ENCODE measurements around the gene KNDC1. TPM values are rescaled to one million over a fixed set of nuclear protein-coding genes. Genes with fewer than 3 reads are reported as not detected.

The KNDC1 gene
- total and polyA plus RNA-seq, 2 of the 4 experiments (the other 2 are of a cell fraction): 0.18 to 1.1 TPM

GRCh38 chr10:133154996-133155778 lies 4.8 kb upstream of the KNDC1 start:
- ATAC-seq (ENCODE audit: low read depth): no peak
- no peak overlapping the region for H3K27ac ChIP-seq (ENCODE audit: insufficient read depth, low read length)
- no peak overlapping the region for H3K4me3 ChIP-seq (ENCODE audit: insufficient read depth, low read depth, low read length)
- H2AFZ ChIP-seq (replicated peaks; ENCODE audit: low read length, poor library complexity): no peak overlapping the region
- H4K20me1 ChIP-seq (ENCODE audit: insufficient read depth, low read length): no peaks in the 10 kb centered on the region
- in situ Hi-C loops (cut with MboI; ENCODE audit: low sequenced_read_pairs): no loop called here
- no peak overlapping the region for H3K4ac ChIP-seq (ENCODE audit: low read depth, low read length)
- H3K36me3 ChIP-seq (ENCODE audit: control insufficient read depth, insufficient read depth, low read length): no peaks in the 10 kb centered on the region
- H3K27me3 ChIP-seq (ENCODE audit: control insufficient read depth, insufficient read depth, low read length): peaks cover 9% of the 10 kb centered on the region
- no peak overlapping the region for H2BK20ac ChIP-seq (ENCODE audit: low read depth, low read length)
- H3K9me3 ChIP-seq (ENCODE audit: control insufficient read depth, insufficient read depth, low read length): no peaks in the 10 kb centered on the region; the same call in 1 of the 2 replicates
- peaks cover 13% of the 10 kb centered on the region for H3K4me1 ChIP-seq (ENCODE audit: control insufficient read depth, insufficient read depth, low read length)
- ChIA-PET CTCF (no interaction called here), POLR2A (ENCODE audit: unreplicated experiment) (no interaction called here)
- H4K91ac ChIP-seq (ENCODE audit: insufficient read depth, low read depth, low read length): no peak overlapping the region
- H3K79me1 ChIP-seq (ENCODE audit: low read depth in 1 of 2, low read length in 2 of 2): no peaks in the 10 kb centered on the region
- H3K56ac ChIP-seq (ENCODE audit: extremely low read depth, insufficient read depth, low read length): no peak overlapping the region
- DNase-seq: no peak
- no peak overlapping the region for H3K18ac ChIP-seq (ENCODE audit: low read depth, low read length)
- H4K8ac ChIP-seq (ENCODE audit: low read depth in 2 of 2, low read length in 2 of 2): no peak overlapping the region
- no peak overlapping the region for H2BK5ac ChIP-seq (ENCODE audit: low read depth, low read length, poor library complexity, severe bottlenecking)
- H3K23ac ChIP-seq (ENCODE audit: low read depth, low read length): no peak overlapping the region
- H2BK120ac ChIP-seq (ENCODE audit: low read depth, low read length): no peak overlapping the region
- WGBS, 2 experiments (ENCODE audit: extremely low coverage in 2 of 2, insufficient read length in 1 of 2): 89% methylated on average over 8 of the region's 30 CpGs; no CpG with 5 or more reads in 1 of the 2 experiments
- dilution Hi-C loops (cut with HindIII; ENCODE audit: low sequenced_read_pairs, unreplicated experiment): no loop called here
- no peak overlapping the region for H3K4me2 ChIP-seq (ENCODE audit: low read depth, low read length)
- no peak overlapping the region for H2AK9ac ChIP-seq (replicated peaks; ENCODE audit: low read depth, low read length, poor library complexity)
- no peak overlapping the region for H4K5ac ChIP-seq (ENCODE audit: low read depth, low read length)
- H2BK15ac ChIP-seq (ENCODE audit: low read depth, low read length): no peak overlapping the region
- H3K9me1 ChIP-seq (ENCODE audit: insufficient read depth, low read length): no peaks in the 10 kb centered on the region
- intact Hi-C loops (cut with micrococcal nuclease): no loop called here
- no TSS peak for BruUV-seq (replicated peaks)
- no peak overlapping the region for H3K14ac ChIP-seq (replicated peaks; ENCODE audit: low read depth, low read length)
- H3K9ac ChIP-seq (ENCODE audit: low read depth, low read length): no peak overlapping the region
- no peak overlapping the region for H2AK5ac ChIP-seq (ENCODE audit: low read depth, low read length)
- TF ChIP-seq CEBPB (IDR thresholded peaks at IDR 0.05; ENCODE audit: low read depth, low read length) (no peak), NFE2L2 (IDR thresholded peaks at IDR 0.05; ENCODE audit: low read depth, low read length) (no peak), MAZ (IDR thresholded peaks at IDR 0.05; ENCODE audit: borderline replicate concordance, low read depth, low read length) (no peak), RCOR1 (IDR thresholded peaks at IDR 0.05; ENCODE audit: insufficient replicate concordance, low read length) (no peak)
- TF ChIP-seq, protein P1, sequence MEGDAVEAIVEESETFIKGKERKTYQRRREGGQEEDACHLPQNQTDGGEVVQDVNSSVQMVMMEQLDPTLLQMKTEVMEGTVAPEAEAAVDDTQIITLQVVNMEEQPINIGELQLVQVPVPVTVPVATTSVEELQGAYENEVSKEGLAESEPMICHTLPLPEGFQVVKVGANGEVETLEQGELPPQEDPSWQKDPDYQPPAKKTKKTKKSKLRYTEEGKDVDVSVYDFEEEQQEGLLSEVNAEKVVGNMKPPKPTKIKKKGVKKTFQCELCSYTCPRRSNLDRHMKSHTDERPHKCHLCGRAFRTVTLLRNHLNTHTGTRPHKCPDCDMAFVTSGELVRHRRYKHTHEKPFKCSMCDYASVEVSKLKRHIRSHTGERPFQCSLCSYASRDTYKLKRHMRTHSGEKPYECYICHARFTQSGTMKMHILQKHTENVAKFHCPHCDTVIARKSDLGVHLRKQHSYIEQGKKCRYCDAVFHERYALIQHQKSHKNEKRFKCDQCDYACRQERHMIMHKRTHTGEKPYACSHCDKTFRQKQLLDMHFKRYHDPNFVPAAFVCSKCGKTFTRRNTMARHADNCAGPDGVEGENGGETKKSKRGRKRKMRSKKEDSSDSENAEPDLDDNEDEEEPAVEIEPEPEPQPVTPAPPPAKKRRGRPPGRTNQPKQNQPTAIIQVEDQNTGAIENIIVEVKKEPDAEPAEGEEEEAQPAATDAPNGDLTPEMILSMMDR (conservative IDR thresholded peaks at IDR 0.05; ENCODE audit: low read depth, low read length): no peak
